AG04449 (cell line): ENCODE measurements around the gene KIF26B.

Experiments used
- CTCF ChIA-PET: fragments of 350-600 bp; formaldehyde crosslinking; extraction: SDS; loops from one replicate; lab custom pipeline; 2021; ENCODE audit warnings: antibody characterized with exemption; lab: Yijun Ruan, JAX
- POLR2A ChIA-PET: fragments of 400-600, 350-600 bp; formaldehyde crosslinking; extraction: SDS; loops from one replicate; lab custom pipeline; 2020; ENCODE audit warnings: antibody characterized with exemption, inconsistent platforms; lab: Yijun Ruan, JAX
- DNase-seq: peaks from one replicate; pipeline ENCODE4 v3.0.0-alpha.2; 2010; ENCODE audit warnings: low read depth, low spot score
- H3K4me3 ChIP-seq: 2 replicates; pipeline ENCODE4 v1.5.1; 2011; ENCODE audit warnings: low read depth, mild to moderate bottlenecking, control low read depth, low read length
- TF ChIP-seq, protein P1 (sequence below): IDR thresholded peaks from one replicate; pipeline ENCODE4 v1.5.1; 2011; ENCODE audit warnings: mild to moderate bottlenecking, moderate library complexity, low read length, control low read depth, inconsistent platforms; ENCODE audit not compliant: insufficient read depth; ENCODE audit errors: missing control alignments

KIF26B gene

DNA sequence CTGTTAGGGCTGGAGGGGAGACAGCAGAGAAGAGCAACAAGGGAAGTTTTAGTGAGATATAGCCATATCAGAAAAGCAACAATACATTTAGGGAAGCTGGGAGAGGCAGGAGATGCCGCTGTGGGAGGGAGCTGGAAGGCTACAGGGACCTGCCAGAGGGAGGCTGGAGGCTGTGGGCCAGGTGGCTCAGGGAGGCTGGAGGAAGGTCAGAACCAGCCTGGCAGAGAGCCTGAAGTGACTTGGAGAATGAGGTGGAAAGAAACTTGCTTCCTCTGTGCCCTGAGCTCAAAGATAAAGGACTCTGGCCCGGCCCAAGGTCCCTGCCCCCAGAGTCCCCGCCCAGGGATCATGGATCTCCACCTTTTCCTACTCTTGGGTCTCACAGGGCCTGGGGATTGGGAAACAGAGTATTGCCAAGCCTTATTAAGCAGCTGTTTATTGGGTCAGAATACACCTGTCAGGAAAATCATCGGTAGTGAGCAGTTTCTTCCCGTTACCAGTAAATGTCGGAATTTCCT is 85.9 kb downstream of the KIF26B start:
- POLR2A ChIA-PET = no interaction called here
- CTCF ChIA-PET = interaction anchor here (0.9 kb wide), 1 partner anchor 9 kb away, joined by 3 read pairs; no protein-coding TSS in a partner anchor
- TF ChIP-seq, protein P1, sequence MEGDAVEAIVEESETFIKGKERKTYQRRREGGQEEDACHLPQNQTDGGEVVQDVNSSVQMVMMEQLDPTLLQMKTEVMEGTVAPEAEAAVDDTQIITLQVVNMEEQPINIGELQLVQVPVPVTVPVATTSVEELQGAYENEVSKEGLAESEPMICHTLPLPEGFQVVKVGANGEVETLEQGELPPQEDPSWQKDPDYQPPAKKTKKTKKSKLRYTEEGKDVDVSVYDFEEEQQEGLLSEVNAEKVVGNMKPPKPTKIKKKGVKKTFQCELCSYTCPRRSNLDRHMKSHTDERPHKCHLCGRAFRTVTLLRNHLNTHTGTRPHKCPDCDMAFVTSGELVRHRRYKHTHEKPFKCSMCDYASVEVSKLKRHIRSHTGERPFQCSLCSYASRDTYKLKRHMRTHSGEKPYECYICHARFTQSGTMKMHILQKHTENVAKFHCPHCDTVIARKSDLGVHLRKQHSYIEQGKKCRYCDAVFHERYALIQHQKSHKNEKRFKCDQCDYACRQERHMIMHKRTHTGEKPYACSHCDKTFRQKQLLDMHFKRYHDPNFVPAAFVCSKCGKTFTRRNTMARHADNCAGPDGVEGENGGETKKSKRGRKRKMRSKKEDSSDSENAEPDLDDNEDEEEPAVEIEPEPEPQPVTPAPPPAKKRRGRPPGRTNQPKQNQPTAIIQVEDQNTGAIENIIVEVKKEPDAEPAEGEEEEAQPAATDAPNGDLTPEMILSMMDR = no peak
- H3K4me3 ChIP-seq = no peak overlapping the region
- no peak for DNase-seq

DNA sequence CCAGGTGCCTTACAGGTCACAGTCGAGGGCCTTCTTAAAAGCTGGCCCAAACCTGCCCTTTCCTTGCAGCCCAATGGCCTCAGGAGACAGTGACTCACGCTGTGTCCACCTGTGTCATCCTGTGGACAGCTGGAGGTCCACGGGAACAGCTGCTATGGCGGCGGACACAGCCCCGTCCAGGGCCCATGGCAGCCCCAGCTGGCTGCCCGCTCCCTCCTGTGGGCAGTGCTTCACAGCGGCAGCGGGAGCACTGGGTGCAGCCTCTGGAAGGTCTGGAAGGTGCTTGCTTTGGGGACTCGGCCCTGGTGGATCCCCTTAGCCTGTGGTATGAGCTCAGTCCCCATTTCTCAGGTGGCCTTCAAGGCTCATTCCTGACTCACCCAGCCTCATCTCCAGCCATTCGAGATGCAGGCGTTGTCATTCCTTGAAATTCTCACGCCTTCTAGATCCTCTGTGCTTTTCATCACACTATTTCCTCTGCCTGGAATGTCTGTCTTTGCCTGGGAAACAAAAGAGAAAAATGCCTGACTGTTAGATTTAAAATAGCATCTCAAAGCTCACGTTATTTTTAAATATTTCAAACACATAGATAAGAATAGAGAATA is 86.8 kb downstream of the KIF26B start:
- POLR2A ChIA-PET = no interaction called here

DNA sequence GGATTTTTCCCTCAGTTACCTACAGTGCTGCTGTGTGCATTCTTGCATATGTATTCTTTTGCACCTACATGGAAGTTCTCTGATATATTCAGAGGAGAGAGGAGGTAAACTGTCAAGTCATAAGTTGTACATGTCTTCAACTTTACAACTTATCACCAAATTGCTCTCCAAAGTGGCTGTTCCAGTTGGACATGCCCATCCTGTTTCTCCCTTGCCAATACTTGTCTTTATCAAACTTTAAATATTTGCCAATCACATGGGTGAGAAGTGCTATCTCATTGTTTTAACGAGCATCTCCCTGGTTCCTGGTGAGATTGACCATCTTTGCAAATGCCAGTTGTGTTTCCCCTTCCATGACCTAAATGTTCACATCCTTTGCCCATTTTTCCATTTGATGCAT is 88.2 kb downstream of the KIF26B start:
- H3K4me3 ChIP-seq = no peak overlapping the region
- no peak for DNase-seq
- POLR2A ChIA-PET = no interaction called here

More for the DNA sequence above, 86.8 kb downstream of the KIF26B start:
- TF ChIP-seq, protein P1 = no peak
- DNase-seq = no peak
- CTCF ChIA-PET = interaction anchor here (0.9 kb wide), 1 partner anchor 10 kb away, joined by 3 read pairs; no protein-coding TSS in a partner anchor
- H3K4me3 ChIP-seq = no peak overlapping the region

DNA sequence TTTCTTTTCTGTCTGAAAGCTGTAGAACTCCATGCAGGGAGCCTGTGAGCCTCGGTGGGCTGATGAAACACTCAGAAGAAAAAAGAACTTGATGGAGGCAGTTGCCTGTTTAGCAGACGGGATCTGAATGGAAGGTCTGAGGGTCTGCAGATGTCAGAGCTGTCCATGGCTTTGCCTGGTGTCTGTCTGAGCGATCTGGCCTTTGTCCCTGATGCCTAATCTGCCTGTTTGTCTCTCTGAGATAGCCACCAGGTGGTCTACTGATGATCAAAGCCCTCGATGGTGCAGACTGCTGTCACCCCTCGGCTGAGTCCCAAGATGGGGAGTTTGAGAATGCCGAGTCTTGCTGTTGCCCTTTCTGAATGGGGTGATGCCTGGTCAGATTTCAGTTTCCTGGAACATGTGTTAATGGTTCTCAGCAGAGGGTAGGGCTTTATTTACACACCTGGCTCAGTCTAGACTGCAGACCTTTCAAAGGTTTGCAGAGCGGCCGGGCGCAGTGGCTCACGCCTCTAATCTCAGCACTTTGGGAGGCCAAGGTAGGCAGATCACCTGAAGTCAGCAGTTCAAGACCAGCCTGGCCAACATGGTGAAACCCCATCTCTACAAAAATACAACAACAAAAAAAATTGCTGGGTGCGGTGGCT is 90.4 kb downstream of the KIF26B start:
- ChIA-PET CTCF (interaction anchor here (1.4 kb wide), 1 partner anchor 10 kb away, joined by 4 read pairs; no protein-coding TSS in a partner anchor), POLR2A (no interaction called here)
- H3K4me3 ChIP-seq = no peak overlapping the region
- TF ChIP-seq, protein P1 = no peak
- DNase-seq = no peak

More for the DNA sequence above, 88.2 kb downstream of the KIF26B start:
- CTCF ChIA-PET = no interaction called here
- TF ChIP-seq, protein P1 = no peak

DNA sequence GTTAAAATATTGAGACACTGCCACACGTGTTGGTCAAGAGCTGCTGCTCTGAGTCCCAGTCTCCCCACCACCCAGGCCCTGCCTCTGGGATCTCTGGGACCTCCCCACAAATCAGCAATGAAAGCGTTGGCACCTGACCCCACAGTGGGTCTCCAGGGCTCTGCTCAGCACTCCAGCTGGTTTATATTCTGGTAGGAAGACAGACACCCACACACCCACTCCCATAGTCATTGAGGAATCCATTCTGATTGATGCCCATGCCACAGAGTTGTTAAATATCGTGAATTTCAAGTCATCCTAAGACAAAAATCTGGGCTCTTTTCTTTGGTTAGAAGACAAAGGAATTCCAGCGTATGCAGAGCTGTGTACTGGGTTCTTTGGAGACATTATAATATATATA is 91.6 kb downstream of the KIF26B start:
- H3K4me3 ChIP-seq = no peak overlapping the region
- TF ChIP-seq, protein P1 = no peak
- ChIA-PET POLR2A (no interaction called here), CTCF (no interaction called here)
- no peak for DNase-seq

DNA sequence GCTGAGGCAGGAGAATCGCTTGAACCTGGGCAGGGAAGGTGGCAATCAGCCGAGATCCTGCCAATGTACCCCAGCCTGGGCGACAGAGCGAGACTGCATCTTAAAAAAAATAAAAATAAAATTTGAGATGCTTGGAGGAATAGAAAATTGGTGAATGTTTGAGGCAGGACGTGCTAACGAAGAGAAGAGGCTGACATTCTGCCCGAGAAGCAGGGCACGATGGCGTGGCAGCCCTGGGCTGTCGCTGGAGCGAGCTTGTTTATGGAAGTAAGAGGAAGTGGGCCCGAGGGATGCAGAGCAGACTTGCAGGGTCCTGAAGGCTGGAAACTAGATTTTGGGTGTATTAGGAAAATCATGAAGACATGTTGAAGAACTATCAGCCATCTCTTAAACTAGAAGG is 92.6 kb downstream of the KIF26B start:
- CTCF ChIA-PET = no interaction called here

More for the DNA sequence above, 92.6 kb downstream of the KIF26B start:
- POLR2A ChIA-PET = no interaction called here
- DNase-seq = no peak
- no peak overlapping the region for H3K4me3 ChIP-seq
- TF ChIP-seq, protein P1 = no peak
